Activated gamma-delta T cell treated with Interleukin-2 at 50 U/mL for 16 hours (primary cell): ENCODE data around the gene PEPD.
A peak's percentile ranks its signal among the peaks of the same experiment; 100 is the strongest.

Experiments
- DNase-seq: peaks from one replicate; pipeline ENCODE4 v3.0.0-alpha.2; 2020

Gene PEPD

GRCh38 chr19:33418871-33419787 is 102.5 kb downstream of the PEPD start:
- no peak for DNase-seq

- DNase-seq, result no peak
Observed at GRCh38 chr19:33418461-33418860, 103.1 kb downstream of the PEPD start.

- no peak for DNase-seq
Observed at GRCh38 chr19:33417751-33418150, 103.8 kb downstream of the PEPD start.

- peak; percentile 63 for DNase-seq
Observed at GRCh38 chr19:33416307-33417215, 105.0 kb downstream of the PEPD start.

- no peak for DNase-seq
Observed at GRCh38 chr19:33414667-33415605, 106.7 kb downstream of the PEPD start.

GRCh38 chr19:33413868-33414666 is 107.5 kb downstream of the PEPD start:
- DNase-seq, result no peak

GRCh38 chr19:33413426-33413725 is 108.2 kb downstream of the PEPD start:
- DNase-seq, result no peak

GRCh38 chr19:33412601-33413425 is 108.8 kb downstream of the PEPD start:
- no peak for DNase-seq

- no peak for DNase-seq
Observed at GRCh38 chr19:33411621-33412180, 109.9 kb downstream of the PEPD start.

- no peak for DNase-seq
Observed at GRCh38 chr19:33410915-33411401, 110.6 kb downstream of the PEPD start.

GRCh38 chr19:33409906-33410685 is 111.5 kb downstream of the PEPD start:
- DNase-seq, result no peak

- DNase-seq, result no peak
Observed at GRCh38 chr19:33408538-33409434, 112.8 kb downstream of the PEPD start.

- no peak for DNase-seq
Observed at GRCh38 chr19:33408116-33408515, 113.5 kb downstream of the PEPD start.

- no peak for DNase-seq
Observed at GRCh38 chr19:33407716-33408115, 113.9 kb downstream of the PEPD start.

- DNase-seq, result no peak
Observed at GRCh38 chr19:33407140-33407551, 114.4 kb downstream of the PEPD start.

- peak; percentile 72 for DNase-seq
Observed at GRCh38 chr19:33406521-33407139, 115.0 kb downstream of the PEPD start.

GRCh38 chr19:33405553-33406461 is 115.8 kb downstream of the PEPD start:
- no peak for DNase-seq
